ENCODE measurements around the gene TSHZ2. TPM values are rescaled to one million over a fixed set of nuclear protein-coding genes. Genes with fewer than 3 reads are reported as not detected.

Gene TSHZ2
- total and polyA plus RNA-seq, 2 of the 4 experiments (the other 2 are of a cell fraction) = under 0.01 to 0.02 TPM

DNA sequence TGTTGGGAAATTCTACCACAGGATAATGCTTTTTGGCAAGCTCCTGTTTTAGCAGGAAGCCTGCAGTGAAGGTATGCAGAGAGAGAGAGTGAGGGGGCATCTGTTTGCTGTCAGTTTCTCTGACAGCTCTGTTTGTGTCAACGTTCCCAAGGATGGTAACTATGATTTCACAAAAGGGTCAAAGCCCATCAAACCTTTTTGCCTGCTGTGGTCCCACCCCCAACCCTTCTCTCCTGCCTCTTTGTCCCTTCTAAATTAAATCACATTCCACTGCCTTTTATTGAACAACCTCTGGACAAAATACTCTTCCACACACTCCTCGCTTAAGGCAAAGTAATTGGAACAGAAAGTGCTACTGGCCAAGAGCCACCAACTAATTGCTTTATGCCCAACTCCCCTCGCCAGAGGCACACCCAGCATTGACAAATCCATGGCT lies 128.3 kb downstream of the TSHZ2 start:
- H3K23ac ChIP-seq (ENCODE audit: low read depth, low read length) = no peak overlapping the region
- no peak overlapping the region for H3K9ac ChIP-seq (ENCODE audit: low read depth, low read length)
- H4K5ac ChIP-seq (ENCODE audit: low read depth, low read length) = no peak overlapping the region
- no peak overlapping the region for H2AK9ac ChIP-seq (replicated peaks; ENCODE audit: low read depth, low read length, poor library complexity)
- H4K91ac ChIP-seq (ENCODE audit: insufficient read depth, low read depth, low read length) = no peak overlapping the region
- in situ Hi-C loops (cut with MboI; ENCODE audit: low sequenced_read_pairs) (no loop called here), dilution Hi-C loops (cut with HindIII; ENCODE audit: low sequenced_read_pairs, unreplicated experiment) (no loop called here), intact Hi-C loops (cut with micrococcal nuclease) (no loop called here)
- H3K4me2 ChIP-seq (ENCODE audit: low read depth, low read length) = no peak overlapping the region
- ChIA-PET CTCF (no interaction called here), POLR2A (ENCODE audit: unreplicated experiment) (no interaction called here)
- H3K9me1 ChIP-seq (ENCODE audit: insufficient read depth, low read length) = no peaks in the 10 kb centered on the region
- no peaks in the 10 kb centered on the region for H3K79me1 ChIP-seq (ENCODE audit: low read depth in 1 of 2, low read length in 2 of 2)
- no peak overlapping the region for H3K18ac ChIP-seq (ENCODE audit: low read depth, low read length)
- no peak overlapping the region for H2BK5ac ChIP-seq (ENCODE audit: low read depth, low read length, poor library complexity, severe bottlenecking)
- H4K20me1 ChIP-seq (ENCODE audit: insufficient read depth, low read length) = no peaks in the 10 kb centered on the region
- H2AFZ ChIP-seq (replicated peaks; ENCODE audit: low read length, poor library complexity) = no peak overlapping the region
- BruUV-seq (replicated peaks) = no TSS peak
- WGBS, 2 experiments (ENCODE audit: extremely low coverage in 2 of 2, insufficient read length in 1 of 2) = no CpG with 5 or more reads among the region's 3 CpGs
- no peak overlapping the region for H3K56ac ChIP-seq (ENCODE audit: extremely low read depth, insufficient read depth, low read length)
- no peaks in the 10 kb centered on the region for H3K36me3 ChIP-seq (ENCODE audit: control insufficient read depth, insufficient read depth, low read length)
- no peak overlapping the region for H2BK15ac ChIP-seq (ENCODE audit: low read depth, low read length)
- H3K4me3 ChIP-seq (ENCODE audit: insufficient read depth, low read depth, low read length) = no peak overlapping the region
- H3K14ac ChIP-seq (replicated peaks; ENCODE audit: low read depth, low read length) = no peak overlapping the region
- no peak overlapping the region for H3K27ac ChIP-seq (ENCODE audit: insufficient read depth, low read length)
- ATAC-seq (ENCODE audit: low read depth) (no peak), DNase-seq (no peak)
- no peak overlapping the region for H2AK5ac ChIP-seq (ENCODE audit: low read depth, low read length)
- H2BK20ac ChIP-seq (ENCODE audit: low read depth, low read length) = no peak overlapping the region
- H3K4ac ChIP-seq (ENCODE audit: low read depth, low read length) = no peak overlapping the region
- no peak overlapping the region for H2BK120ac ChIP-seq (ENCODE audit: low read depth, low read length)
- no peaks in the 10 kb centered on the region for H3K27me3 ChIP-seq (ENCODE audit: control insufficient read depth, insufficient read depth, low read length)
- no peak overlapping the region for H4K8ac ChIP-seq (ENCODE audit: low read depth in 2 of 2, low read length in 2 of 2)
- TF ChIP-seq CEBPB (IDR thresholded peaks at IDR 0.05; ENCODE audit: low read depth, low read length) = no peak
- no peak for TF ChIP-seq MXI1 (IDR thresholded peaks at IDR 0.05; ENCODE audit: borderline replicate concordance, low read depth, low read length)
- TF ChIP-seq SMC3 (IDR thresholded peaks at IDR 0.05; ENCODE audit: low read depth, low read length) = no peak
- TF ChIP-seq CHD1 (IDR thresholded peaks at IDR 0.05; ENCODE audit: low read depth, low read length) = no peak
- no peak for TF ChIP-seq FOS (IDR thresholded peaks at IDR 0.05; ENCODE audit: low read depth, low read length)
- no peak for TF ChIP-seq MAFK (IDR thresholded peaks at IDR 0.05; ENCODE audit: low read depth, low read length)
- TF ChIP-seq, protein P1, sequence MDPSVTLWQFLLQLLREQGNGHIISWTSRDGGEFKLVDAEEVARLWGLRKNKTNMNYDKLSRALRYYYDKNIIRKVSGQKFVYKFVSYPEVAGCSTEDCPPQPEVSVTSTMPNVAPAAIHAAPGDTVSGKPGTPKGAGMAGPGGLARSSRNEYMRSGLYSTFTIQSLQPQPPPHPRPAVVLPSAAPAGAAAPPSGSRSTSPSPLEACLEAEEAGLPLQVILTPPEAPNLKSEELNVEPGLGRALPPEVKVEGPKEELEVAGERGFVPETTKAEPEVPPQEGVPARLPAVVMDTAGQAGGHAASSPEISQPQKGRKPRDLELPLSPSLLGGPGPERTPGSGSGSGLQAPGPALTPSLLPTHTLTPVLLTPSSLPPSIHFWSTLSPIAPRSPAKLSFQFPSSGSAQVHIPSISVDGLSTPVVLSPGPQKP (IDR thresholded peaks at IDR 0.05; ENCODE audit: borderline replicate concordance, low read depth, low read length) = no peak
- no peak for TF ChIP-seq NFE2L2 (IDR thresholded peaks at IDR 0.05; ENCODE audit: low read depth, low read length)
- TF ChIP-seq BHLHE40 (IDR thresholded peaks at IDR 0.05; ENCODE audit: low read depth, low read length) = no peak
- no peak for TF ChIP-seq POLR2A (IDR thresholded peaks at IDR 0.05; ENCODE audit: low read depth, low read length)
- TF ChIP-seq RCOR1 (IDR thresholded peaks at IDR 0.05; ENCODE audit: insufficient replicate concordance, low read length) = no peak
- TF ChIP-seq MAZ (IDR thresholded peaks at IDR 0.05; ENCODE audit: borderline replicate concordance, low read depth, low read length) = no peak
- TF ChIP-seq, protein P2, sequence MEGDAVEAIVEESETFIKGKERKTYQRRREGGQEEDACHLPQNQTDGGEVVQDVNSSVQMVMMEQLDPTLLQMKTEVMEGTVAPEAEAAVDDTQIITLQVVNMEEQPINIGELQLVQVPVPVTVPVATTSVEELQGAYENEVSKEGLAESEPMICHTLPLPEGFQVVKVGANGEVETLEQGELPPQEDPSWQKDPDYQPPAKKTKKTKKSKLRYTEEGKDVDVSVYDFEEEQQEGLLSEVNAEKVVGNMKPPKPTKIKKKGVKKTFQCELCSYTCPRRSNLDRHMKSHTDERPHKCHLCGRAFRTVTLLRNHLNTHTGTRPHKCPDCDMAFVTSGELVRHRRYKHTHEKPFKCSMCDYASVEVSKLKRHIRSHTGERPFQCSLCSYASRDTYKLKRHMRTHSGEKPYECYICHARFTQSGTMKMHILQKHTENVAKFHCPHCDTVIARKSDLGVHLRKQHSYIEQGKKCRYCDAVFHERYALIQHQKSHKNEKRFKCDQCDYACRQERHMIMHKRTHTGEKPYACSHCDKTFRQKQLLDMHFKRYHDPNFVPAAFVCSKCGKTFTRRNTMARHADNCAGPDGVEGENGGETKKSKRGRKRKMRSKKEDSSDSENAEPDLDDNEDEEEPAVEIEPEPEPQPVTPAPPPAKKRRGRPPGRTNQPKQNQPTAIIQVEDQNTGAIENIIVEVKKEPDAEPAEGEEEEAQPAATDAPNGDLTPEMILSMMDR (conservative IDR thresholded peaks at IDR 0.05; ENCODE audit: low read depth, low read length) = no peak
- no peak for TF ChIP-seq RAD21 (IDR thresholded peaks at IDR 0.05; ENCODE audit: low read length)
- TF ChIP-seq RFX5 (IDR thresholded peaks at IDR 0.05; ENCODE audit: low read depth, low read length) = no peak
- TF ChIP-seq, protein P3, sequence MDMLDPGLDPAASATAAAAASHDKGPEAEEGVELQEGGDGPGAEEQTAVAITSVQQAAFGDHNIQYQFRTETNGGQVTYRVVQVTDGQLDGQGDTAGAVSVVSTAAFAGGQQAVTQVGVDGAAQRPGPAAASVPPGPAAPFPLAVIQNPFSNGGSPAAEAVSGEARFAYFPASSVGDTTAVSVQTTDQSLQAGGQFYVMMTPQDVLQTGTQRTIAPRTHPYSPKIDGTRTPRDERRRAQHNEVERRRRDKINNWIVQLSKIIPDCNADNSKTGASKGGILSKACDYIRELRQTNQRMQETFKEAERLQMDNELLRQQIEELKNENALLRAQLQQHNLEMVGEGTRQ (IDR thresholded peaks at IDR 0.05; ENCODE audit: low read depth, low read length) = no peak
- no peaks in the 10 kb centered on the region for H3K9me3 ChIP-seq (ENCODE audit: control insufficient read depth, insufficient read depth, low read length)
- H3K4me1 ChIP-seq (ENCODE audit: control insufficient read depth, insufficient read depth, low read length) = no peaks in the 10 kb centered on the region

Measured in IMR-90 (cell line).